H1 (cell line): Measurements from ENCODE around the gene KTN1. TPM values are rescaled to one million over a fixed set of nuclear protein-coding genes. Genes with fewer than 3 reads are reported as not detected.

Source experiments
- CTCF ChIA-PET: fragments of 300-600 bp; sonication (Branson Sonifier 250); formaldehyde crosslinking; loops from one replicate; lab custom pipeline; 2021; ENCODE audit not compliant: partially characterized antibody; lab: Charles Lee
- POLR2A ChIA-PET: fragments of 300-600 bp; sonication (Branson Sonifier 250); formaldehyde crosslinking; loops from one replicate; lab custom pipeline; 2021; ENCODE audit warnings: inconsistent platforms; ENCODE audit not compliant: partially characterized antibody; lab: Charles Lee
- DNase-seq, 2 experiments: peaks; one replicate each; pipeline versions ENCODE4 v3.0.0 to v3.0.0-alpha.2; 2010 to 2022; ENCODE audit warnings: low spot score in 2 of 2, low read depth in 1 of 2, mixed read lengths in 1 of 2
- FAIRE-seq: peaks from 2 replicates; lab custom pipeline; 2011; peaks lifted over from hg19 to GRCh38; lab: Jason Lieb, UNC
- H2AFZ ChIP-seq: 2 replicates; pipeline ENCODE4 v1.8.1; 2012; ENCODE audit warnings: low read length, inconsistent platforms
- H2AK5ac ChIP-seq: 2 replicates; pipeline ENCODE4 v1.6.1; 2013; ENCODE audit warnings: low read depth, low read length
- H2BK120ac ChIP-seq: replicated peaks from 2 replicates; pipeline ENCODE3; 2013; ENCODE audit warnings: low read depth, low read length, inconsistent platforms
- H2BK12ac ChIP-seq: 2 replicates; pipeline ENCODE4 v1.6.1; 2013; ENCODE audit warnings: low read depth, low read length
- H2BK15ac ChIP-seq: 2 replicates; pipeline ENCODE4 v1.6.1; 2013; ENCODE audit warnings: low read length
- H2BK20ac ChIP-seq: 2 replicates; pipeline ENCODE4 v1.6.1; 2013; ENCODE audit warnings: low read length
- H2BK5ac ChIP-seq: 2 replicates; pipeline ENCODE4 v1.6.1; 2013; ENCODE audit warnings: low read depth, low read length
- H3K14ac ChIP-seq: 2 replicates; pipeline ENCODE4 v1.6.1; 2013; ENCODE audit warnings: inconsistent platforms; ENCODE audit not compliant: insufficient read length
- H3K18ac ChIP-seq: 2 replicates; pipeline ENCODE4 v1.6.1; 2013; ENCODE audit warnings: low read length; ENCODE audit errors: extremely low read depth
- H3K23ac ChIP-seq: 2 replicates; pipeline ENCODE4 v1.6.1; 2013; ENCODE audit warnings: inconsistent platforms; ENCODE audit not compliant: insufficient read length
- H3K23me2 ChIP-seq: 2 replicates; pipeline ENCODE4 v1.6.1; 2013; ENCODE audit warnings: low read depth, low read length
- H3K27ac ChIP-seq: 2 replicates; pipeline ENCODE4 v1.6.1; 2011; ENCODE audit warnings: low read depth, low read length, inconsistent platforms
- H3K27me3 ChIP-seq, 4 experiments: replicated peaks in 1 of 4; 1 replicate in 1 of 4; 2 replicates in 3 of 4; pipeline versions ENCODE4 v1.6.1 to v1.8.1; 2011 to 2013; ENCODE audit warnings: low read length in 3 of 4, mild to moderate bottlenecking in 3 of 4, inconsistent platforms in 2 of 4, mixed read lengths in 2 of 4, moderate library complexity in 1 of 4; ENCODE audit not compliant: control insufficient read depth in 3 of 4, insufficient read depth in 3 of 4; ENCODE audit errors: extremely low read depth in 1 of 4
- H3K36me3 ChIP-seq, 4 experiments: 2 replicates each; pipeline versions ENCODE4 v1.6.1 to v1.8.1; 2011 to 2013; ENCODE audit warnings: mild to moderate bottlenecking in 4 of 4, low read length in 3 of 4, moderate library complexity in 2 of 4, control low read depth in 1 of 4, inconsistent platforms in 1 of 4; ENCODE audit not compliant: insufficient read depth in 4 of 4, control insufficient read depth in 2 of 4
- H3K4ac ChIP-seq: replicated peaks from 2 replicates; pipeline ENCODE3; 2013; ENCODE audit warnings: low read length, low read depth, mixed read lengths, inconsistent platforms; ENCODE audit not compliant: insufficient read length
- H3K4me1 ChIP-seq, 4 experiments: replicated peaks in 1 of 4; 1 replicate in 1 of 4; 2 replicates in 3 of 4; pipeline versions ENCODE4 v1.6.1 to v1.8.1; 2011 to 2013; ENCODE audit warnings: low read length in 3 of 4, inconsistent platforms in 2 of 4, mixed read lengths in 1 of 4; ENCODE audit not compliant: insufficient read depth in 4 of 4, control insufficient read depth in 3 of 4
- H3K4me2 ChIP-seq, 2 experiments: 2 replicates each; pipeline versions ENCODE4 v1.6.1 to v1.8.1; 2011 to 2013; ENCODE audit warnings: low read depth in 2 of 2, low read length in 2 of 2, control low read depth in 1 of 2, inconsistent platforms in 1 of 2, mild to moderate bottlenecking in 1 of 2; ENCODE audit not compliant: insufficient read depth in 1 of 2
- H3K4me3 ChIP-seq, 4 experiments: fragments of 200-600, 300-600 bp in 1 of 4; sonication (generic), shearing (Covaris generic), sonication (Bioruptor Twin) in 1 of 4; 2 replicates each; pipeline versions ENCODE4 v1.5.1 to v1.8.1; 2011 to 2016; ENCODE audit warnings: low read length in 4 of 4, low read depth in 3 of 4, control low read depth in 2 of 4, inconsistent platforms in 2 of 4, mild to moderate bottlenecking in 2 of 4, mixed read lengths in 1 of 4, moderate library complexity in 1 of 4; ENCODE audit not compliant: insufficient read depth in 2 of 4; ENCODE audit errors: extremely low read depth in 1 of 4
- H3K56ac ChIP-seq: replicated peaks from 2 replicates; pipeline ENCODE3; 2013; ENCODE audit warnings: low read depth, mild to moderate bottlenecking, mixed read lengths, low read length, inconsistent platforms; ENCODE audit not compliant: insufficient read length
- H3K79me1 ChIP-seq: 2 replicates; pipeline ENCODE4 v1.6.1; 2013; ENCODE audit warnings: low read depth, low read length, control low read depth
- H3K79me2 ChIP-seq, 2 experiments: 2 replicates each; pipeline versions ENCODE4 v1.6.1 to v1.8.1; 2012 to 2013; ENCODE audit warnings: low read length in 2 of 2, mild to moderate bottlenecking in 2 of 2, inconsistent platforms in 1 of 2; ENCODE audit not compliant: insufficient read depth in 2 of 2, control insufficient read depth in 1 of 2
- H3K9ac ChIP-seq, 4 experiments: replicated peaks in 1 of 4; 1 replicate in 1 of 4; 2 replicates in 3 of 4; pipeline versions ENCODE4 v1.6.1 to v1.8.1; 2011 to 2013; ENCODE audit warnings: low read depth in 3 of 4, low read length in 3 of 4, control low read depth in 2 of 4, mild to moderate bottlenecking in 2 of 4, moderate library complexity in 2 of 4, inconsistent platforms in 1 of 4; ENCODE audit errors: extremely low read depth in 1 of 4
- H3K9me3 ChIP-seq, 2 experiments: 2 replicates each; pipeline versions ENCODE4 v1.6.1 to v1.8.1; 2012 to 2013; ENCODE audit warnings: mild to moderate bottlenecking in 2 of 2, moderate library complexity in 2 of 2, control low read depth in 1 of 2, inconsistent platforms in 1 of 2, low read depth in 1 of 2, low read length in 1 of 2, mixed read lengths in 1 of 2; ENCODE audit not compliant: insufficient read depth in 2 of 2
- H4K20me1 ChIP-seq, 2 experiments: replicated peaks in 1 of 2; 2 replicates each; pipeline versions ENCODE3 to v1.8.1; 2011 to 2013; ENCODE audit warnings: inconsistent platforms in 2 of 2, low read length in 2 of 2, mild to moderate bottlenecking in 1 of 2; ENCODE audit not compliant: insufficient read depth in 2 of 2, control insufficient read depth in 1 of 2
- H4K5ac ChIP-seq: 2 replicates; pipeline ENCODE4 v1.6.1; 2013; ENCODE audit warnings: low read length, low read depth, mixed read lengths, inconsistent platforms; ENCODE audit not compliant: insufficient read length
- H4K8ac ChIP-seq: 2 replicates; pipeline ENCODE4 v1.8.0; 2013; ENCODE audit warnings: mild to moderate bottlenecking, moderate library complexity, low read length, inconsistent platforms; ENCODE audit not compliant: insufficient read depth; ENCODE audit errors: extremely low read depth
- H4K91ac ChIP-seq: replicated peaks from 2 replicates; pipeline ENCODE3; 2013; ENCODE audit warnings: low read length, mixed read lengths, inconsistent platforms; ENCODE audit not compliant: insufficient read length
- BCL11A ChIP-seq, 2 experiments: IDR thresholded peaks; one replicate each; pipeline ENCODE4 v1.6.1; 2011; ENCODE audit warnings: low read depth in 2 of 2, low read length in 2 of 2, mild to moderate bottlenecking in 2 of 2
- CBX5 ChIP-seq: fragments of 300-800, 300-1000 bp; sonication (generic); IDR thresholded peaks from 2 replicates; pipeline ENCODE4 v1.7.1; 2016; ENCODE audit warnings: antibody characterized with exemption, low read length, low read depth
- EP300 ChIP-seq, 2 experiments: IDR thresholded peaks; 1 replicate in 1 of 2; 2 replicates in 1 of 2; pipeline ENCODE4 v1.6.1; 2011 to 2012; ENCODE audit warnings: low read depth in 2 of 2, low read length in 2 of 2, mild to moderate bottlenecking in 2 of 2, borderline replicate concordance in 1 of 2, inconsistent platforms in 1 of 2, moderate library complexity in 1 of 2
- POLR2A ChIP-seq, 2 experiments: IDR thresholded peaks; 1 replicate in 1 of 2; 2 replicates in 1 of 2; pipeline ENCODE4 v1.6.1; 2011; ENCODE audit warnings: low read depth in 2 of 2, low read length in 2 of 2, mild to moderate bottlenecking in 2 of 2; ENCODE audit errors: control extremely low read depth in 1 of 2
- SIX5 ChIP-seq: IDR thresholded peaks from 2 replicates; pipeline ENCODE4 v1.6.1; 2011; ENCODE audit warnings: mild to moderate bottlenecking, low read depth, low read length
- TAF7 ChIP-seq: optimal IDR thresholded peaks from 2 replicates; pipeline ENCODE3; 2011; ENCODE audit warnings: low read depth, mild to moderate bottlenecking, inconsistent platforms, low read length, moderate library complexity, borderline replicate concordance
- TBP ChIP-seq: IDR thresholded peaks from 2 replicates; pipeline ENCODE4 v1.6.1; 2011; ENCODE audit warnings: low read depth, low read length, improper control_type of control experiment
- TEAD4 ChIP-seq: IDR thresholded peaks from 2 replicates; pipeline ENCODE4 v1.6.1; 2012; ENCODE audit warnings: low read depth, low read length, inconsistent platforms, mixed read lengths
- polyA plus RNA-seq, 7 experiments: library from polyadenylated mRNA; depleted of rRNA in 3 of 7; stranded (reverse) in 5 of 7; unstranded in 2 of 7; fragments of >200 nt in 5 of 7; fragments of 200-250 nt in 2 of 7; gene quantifications; 1 replicate in 5 of 7; 2 replicates in 1 of 7; 4 replicates in 1 of 7; pipeline versions ENCODE4 v1.2.1 to v1.2.3, GENCODE V29; 2011 to 2013; ENCODE audit warnings: missing spikeins in 2 of 7, mixed read lengths in 2 of 7
- total RNA-seq: library from RNA; stranded (reverse); fragmentation: NEBNext Ultra II Directional; extraction: Animal tissue kit (Norgen Biotek cat#: 25700); gene quantifications from 2 replicates; pipeline ENCODE4 v1.2.1, GENCODE V29; 2021

KTN1 gene
- total and polyA plus RNA-seq, 2 of the 8 experiments (the other 6 are each of a cell fraction or from before 2014, with no cell fraction given), result 15.4 to 151 TPM

- no peak overlapping the region for H3K4me3 ChIP-seq
- H3K9ac ChIP-seq, result no peak overlapping the region
- ChIA-PET POLR2A (no interaction called here), CTCF (interaction anchor here (0.8 to 1.5 kb wide), 2 partner anchors 220 to 821 kb away, joined by 3 read pairs; partner anchors contain the start of gene TBPL2)
- TF ChIP-seq TAF7 (no peak), SIX5 (no peak), BCL11A (IDR thresholded peaks at IDR 0.05; ENCODE audit: low read depth in 2 of 2, low read length in 2 of 2) (no peak), TBP (no peak), CBX5 (no peak), TEAD4 (no peak), EP300 (IDR thresholded peaks at IDR 0.05; ENCODE audit: borderline replicate concordance in 1 of 2, low read depth in 2 of 2, low read length in 2 of 2) (no peak), POLR2A (IDR thresholded peaks at IDR 0.05; ENCODE audit: control extremely low read depth in 1 of 2, low read depth in 2 of 2, low read length in 2 of 2) (no peak)
- no peak overlapping the region for H3K4me2 ChIP-seq
- H3K27ac ChIP-seq, result no peak overlapping the region
- no peak overlapping the region for H3K56ac ChIP-seq
- H3K18ac ChIP-seq, result no peak overlapping the region
- no peak overlapping the region for H2BK12ac ChIP-seq
- no peak overlapping the region for H2BK5ac ChIP-seq
- no peaks in the 10 kb centered on the region for H3K27me3 ChIP-seq
- H3K14ac ChIP-seq, result no peak overlapping the region
- H4K20me1 ChIP-seq, result no peaks in the 10 kb centered on the region
- H3K4ac ChIP-seq, result no peak overlapping the region
- no peak overlapping the region for H2AFZ ChIP-seq
- H3K23ac ChIP-seq, result no peak overlapping the region
- no peaks in the 10 kb centered on the region for H3K79me1 ChIP-seq
- no peak for DNase-seq
- no peak overlapping the region for H2BK120ac ChIP-seq
- H4K91ac ChIP-seq, result no peak overlapping the region
- H4K5ac ChIP-seq, result no peak overlapping the region
- H2BK15ac ChIP-seq, result no peak overlapping the region
- no peaks in the 10 kb centered on the region for H3K9me3 ChIP-seq
- peaks cover 0 to 41% (median 9%) of the 10 kb centered on the region in 4 experiments; a peak in 4 of 8 replicates for H3K36me3 ChIP-seq
- no peak overlapping the region for H2AK5ac ChIP-seq
- no peak overlapping the region for H2BK20ac ChIP-seq
- no peak for FAIRE-seq
- no peaks in the 10 kb centered on the region for H3K4me1 ChIP-seq
- H4K8ac ChIP-seq, result no peak overlapping the region
- H3K79me2 ChIP-seq, result no peaks in the 10 kb centered on the region
- H3K23me2 ChIP-seq, result no peaks in the 10 kb centered on the region
Observed at GRCh38 chr14:55661029-55661428, 81.0 kb downstream of the KTN1 start.
